ENCODE measurements around the gene LRRN1. TPM values are rescaled to one million over a fixed set of nuclear protein-coding genes. Genes with fewer than 3 reads are reported as not detected.

Gene LRRN1
- total RNA-seq, 1 donor: not detected

- H3K4me3 ChIP-seq (ENCODE audit: low read depth, low read length): no peak overlapping the region
- DNase-seq (ENCODE audit: low read depth): no peak
- TF ChIP-seq CTCF (IDR thresholded peaks at IDR 0.05; ENCODE audit: insufficient read depth, low read length): no peak
These were observed 26.9 kb upstream of the LRRN1 start for GRCh38 chr3:3772338-3772737.

- DNase-seq (ENCODE audit: low read depth): no peak
- no peak for TF ChIP-seq CTCF (IDR thresholded peaks at IDR 0.05; ENCODE audit: insufficient read depth, low read length)
- H3K4me3 ChIP-seq (ENCODE audit: low read depth, low read length): no peak overlapping the region
These were observed 26.3 kb upstream of the LRRN1 start for GRCh38 chr3:3772920-3773319.

- no peak for DNase-seq (ENCODE audit: low read depth)
- TF ChIP-seq CTCF (IDR thresholded peaks at IDR 0.05; ENCODE audit: insufficient read depth, low read length): no peak
These were observed 22.6 kb upstream of the LRRN1 start for GRCh38 chr3:3776607-3777006.

GRCh38 chr3:3778216-3778615 lies 21.0 kb upstream of the LRRN1 start:
- H3K4me3 ChIP-seq (ENCODE audit: low read depth, low read length): no peak overlapping the region
- no peak for TF ChIP-seq CTCF (IDR thresholded peaks at IDR 0.05; ENCODE audit: insufficient read depth, low read length)
- no peak for DNase-seq (ENCODE audit: low read depth)

More at GRCh38 chr3:3776607-3777006, 22.6 kb upstream of the LRRN1 start:
- no peak overlapping the region for H3K4me3 ChIP-seq (ENCODE audit: low read depth, low read length)

- no peak overlapping the region for H3K4me3 ChIP-seq (ENCODE audit: low read depth, low read length)
- no peak for DNase-seq (ENCODE audit: low read depth)
- TF ChIP-seq CTCF (IDR thresholded peaks at IDR 0.05; ENCODE audit: insufficient read depth, low read length): no peak
These were observed 20.5 kb upstream of the LRRN1 start for GRCh38 chr3:3778641-3779270.

- TF ChIP-seq CTCF (IDR thresholded peaks at IDR 0.05; ENCODE audit: insufficient read depth, low read length): no peak
- no peak overlapping the region for H3K4me3 ChIP-seq (ENCODE audit: low read depth, low read length)
These were observed 16.8 kb upstream of the LRRN1 start for GRCh38 chr3:3782457-3782856.

GRCh38 chr3:3783210-3783609 lies 16.0 kb upstream of the LRRN1 start:
- TF ChIP-seq CTCF (IDR thresholded peaks at IDR 0.05; ENCODE audit: insufficient read depth, low read length): no peak
- no peak overlapping the region for H3K4me3 ChIP-seq (ENCODE audit: low read depth, low read length)
- DNase-seq (ENCODE audit: low read depth): no peak

More at GRCh38 chr3:3782457-3782856, 16.8 kb upstream of the LRRN1 start:
- DNase-seq (ENCODE audit: low read depth): no peak
